H1 (cell line): ENCODE measurements around the gene PLEKHM3. TPM values are rescaled to one million over a fixed set of nuclear protein-coding genes. Genes with fewer than 3 reads are reported as not detected.

Source experiments
- CTCF ChIA-PET: fragments of 300-600 bp; sonication (Branson Sonifier 250); formaldehyde crosslinking; loops from one replicate; lab custom pipeline; 2021; ENCODE audit not compliant: partially characterized antibody; lab: Charles Lee
- POLR2A ChIA-PET: fragments of 300-600 bp; sonication (Branson Sonifier 250); formaldehyde crosslinking; loops from one replicate; lab custom pipeline; 2021; ENCODE audit warnings: inconsistent platforms; ENCODE audit not compliant: partially characterized antibody; lab: Charles Lee
- DNase-seq, 2 experiments: peaks; one replicate each; pipeline versions ENCODE4 v3.0.0 to v3.0.0-alpha.2; 2010 to 2022; ENCODE audit warnings: low spot score in 2 of 2, low read depth in 1 of 2, mixed read lengths in 1 of 2
- FAIRE-seq: peaks from 2 replicates; lab custom pipeline; 2011; peaks lifted over from hg19 to GRCh38; lab: Jason Lieb, UNC
- H2AFZ ChIP-seq: 2 replicates; pipeline ENCODE4 v1.8.1; 2012; ENCODE audit warnings: low read length, inconsistent platforms
- H2AK5ac ChIP-seq: 2 replicates; pipeline ENCODE4 v1.6.1; 2013; ENCODE audit warnings: low read depth, low read length
- H2BK120ac ChIP-seq: replicated peaks from 2 replicates; pipeline ENCODE3; 2013; ENCODE audit warnings: low read depth, low read length, inconsistent platforms
- H2BK12ac ChIP-seq: 2 replicates; pipeline ENCODE4 v1.6.1; 2013; ENCODE audit warnings: low read depth, low read length
- H2BK15ac ChIP-seq: 2 replicates; pipeline ENCODE4 v1.6.1; 2013; ENCODE audit warnings: low read length
- H2BK20ac ChIP-seq: 2 replicates; pipeline ENCODE4 v1.6.1; 2013; ENCODE audit warnings: low read length
- H2BK5ac ChIP-seq: 2 replicates; pipeline ENCODE4 v1.6.1; 2013; ENCODE audit warnings: low read depth, low read length
- H3K14ac ChIP-seq: 2 replicates; pipeline ENCODE4 v1.6.1; 2013; ENCODE audit warnings: inconsistent platforms; ENCODE audit not compliant: insufficient read length
- H3K18ac ChIP-seq: 2 replicates; pipeline ENCODE4 v1.6.1; 2013; ENCODE audit warnings: low read length; ENCODE audit errors: extremely low read depth
- H3K23ac ChIP-seq: 2 replicates; pipeline ENCODE4 v1.6.1; 2013; ENCODE audit warnings: inconsistent platforms; ENCODE audit not compliant: insufficient read length
- H3K23me2 ChIP-seq: 2 replicates; pipeline ENCODE4 v1.6.1; 2013; ENCODE audit warnings: low read depth, low read length
- H3K27ac ChIP-seq: 2 replicates; pipeline ENCODE4 v1.6.1; 2011; ENCODE audit warnings: low read depth, low read length, inconsistent platforms
- H3K27me3 ChIP-seq, 4 experiments: replicated peaks in 1 of 4; 1 replicate in 1 of 4; 2 replicates in 3 of 4; pipeline versions ENCODE4 v1.6.1 to v1.8.1; 2011 to 2013; ENCODE audit warnings: low read length in 3 of 4, mild to moderate bottlenecking in 3 of 4, inconsistent platforms in 2 of 4, mixed read lengths in 2 of 4, moderate library complexity in 1 of 4; ENCODE audit not compliant: control insufficient read depth in 3 of 4, insufficient read depth in 3 of 4; ENCODE audit errors: extremely low read depth in 1 of 4
- H3K36me3 ChIP-seq, 4 experiments: 2 replicates each; pipeline versions ENCODE4 v1.6.1 to v1.8.1; 2011 to 2013; ENCODE audit warnings: mild to moderate bottlenecking in 4 of 4, low read length in 3 of 4, moderate library complexity in 2 of 4, control low read depth in 1 of 4, inconsistent platforms in 1 of 4; ENCODE audit not compliant: insufficient read depth in 4 of 4, control insufficient read depth in 2 of 4
- H3K4ac ChIP-seq: replicated peaks from 2 replicates; pipeline ENCODE3; 2013; ENCODE audit warnings: low read length, low read depth, mixed read lengths, inconsistent platforms; ENCODE audit not compliant: insufficient read length
- H3K4me1 ChIP-seq, 4 experiments: replicated peaks in 1 of 4; 1 replicate in 1 of 4; 2 replicates in 3 of 4; pipeline versions ENCODE4 v1.6.1 to v1.8.1; 2011 to 2013; ENCODE audit warnings: low read length in 3 of 4, inconsistent platforms in 2 of 4, mixed read lengths in 1 of 4; ENCODE audit not compliant: insufficient read depth in 4 of 4, control insufficient read depth in 3 of 4
- H3K4me2 ChIP-seq, 2 experiments: 2 replicates each; pipeline versions ENCODE4 v1.6.1 to v1.8.1; 2011 to 2013; ENCODE audit warnings: low read depth in 2 of 2, low read length in 2 of 2, control low read depth in 1 of 2, inconsistent platforms in 1 of 2, mild to moderate bottlenecking in 1 of 2; ENCODE audit not compliant: insufficient read depth in 1 of 2
- H3K4me3 ChIP-seq, 4 experiments: fragments of 200-600, 300-600 bp in 1 of 4; sonication (generic), shearing (Covaris generic), sonication (Bioruptor Twin) in 1 of 4; 2 replicates each; pipeline versions ENCODE4 v1.5.1 to v1.8.1; 2011 to 2016; ENCODE audit warnings: low read length in 4 of 4, low read depth in 3 of 4, control low read depth in 2 of 4, inconsistent platforms in 2 of 4, mild to moderate bottlenecking in 2 of 4, mixed read lengths in 1 of 4, moderate library complexity in 1 of 4; ENCODE audit not compliant: insufficient read depth in 2 of 4; ENCODE audit errors: extremely low read depth in 1 of 4
- H3K56ac ChIP-seq: replicated peaks from 2 replicates; pipeline ENCODE3; 2013; ENCODE audit warnings: low read depth, mild to moderate bottlenecking, mixed read lengths, low read length, inconsistent platforms; ENCODE audit not compliant: insufficient read length
- H3K79me1 ChIP-seq: 2 replicates; pipeline ENCODE4 v1.6.1; 2013; ENCODE audit warnings: low read depth, low read length, control low read depth
- H3K79me2 ChIP-seq, 2 experiments: 2 replicates each; pipeline versions ENCODE4 v1.6.1 to v1.8.1; 2012 to 2013; ENCODE audit warnings: low read length in 2 of 2, mild to moderate bottlenecking in 2 of 2, inconsistent platforms in 1 of 2; ENCODE audit not compliant: insufficient read depth in 2 of 2, control insufficient read depth in 1 of 2
- H3K9ac ChIP-seq, 4 experiments: replicated peaks in 1 of 4; 1 replicate in 1 of 4; 2 replicates in 3 of 4; pipeline versions ENCODE4 v1.6.1 to v1.8.1; 2011 to 2013; ENCODE audit warnings: low read depth in 3 of 4, low read length in 3 of 4, control low read depth in 2 of 4, mild to moderate bottlenecking in 2 of 4, moderate library complexity in 2 of 4, inconsistent platforms in 1 of 4; ENCODE audit errors: extremely low read depth in 1 of 4
- H3K9me3 ChIP-seq, 2 experiments: 2 replicates each; pipeline versions ENCODE4 v1.6.1 to v1.8.1; 2012 to 2013; ENCODE audit warnings: mild to moderate bottlenecking in 2 of 2, moderate library complexity in 2 of 2, control low read depth in 1 of 2, inconsistent platforms in 1 of 2, low read depth in 1 of 2, low read length in 1 of 2, mixed read lengths in 1 of 2; ENCODE audit not compliant: insufficient read depth in 2 of 2
- H4K20me1 ChIP-seq, 2 experiments: replicated peaks in 1 of 2; 2 replicates each; pipeline versions ENCODE3 to v1.8.1; 2011 to 2013; ENCODE audit warnings: inconsistent platforms in 2 of 2, low read length in 2 of 2, mild to moderate bottlenecking in 1 of 2; ENCODE audit not compliant: insufficient read depth in 2 of 2, control insufficient read depth in 1 of 2
- H4K5ac ChIP-seq: 2 replicates; pipeline ENCODE4 v1.6.1; 2013; ENCODE audit warnings: low read length, low read depth, mixed read lengths, inconsistent platforms; ENCODE audit not compliant: insufficient read length
- H4K8ac ChIP-seq: 2 replicates; pipeline ENCODE4 v1.8.0; 2013; ENCODE audit warnings: mild to moderate bottlenecking, moderate library complexity, low read length, inconsistent platforms; ENCODE audit not compliant: insufficient read depth; ENCODE audit errors: extremely low read depth
- H4K91ac ChIP-seq: replicated peaks from 2 replicates; pipeline ENCODE3; 2013; ENCODE audit warnings: low read length, mixed read lengths, inconsistent platforms; ENCODE audit not compliant: insufficient read length
- SAP30 ChIP-seq: fragments of 300-600 bp; sonication (generic); IDR thresholded peaks from 2 replicates; pipeline ENCODE4 v1.7.1; 2012; ENCODE audit warnings: low read length, moderate library complexity, mild to moderate bottlenecking, inconsistent platforms; ENCODE audit not compliant: insufficient read depth, insufficient replicate concordance
- WGBS, 2 experiments: shearing (Covaris generic) in 1 of 2; methylation state at CpG; one replicate each; pipeline versions ENCODE4 v1.1.6 to v1.1.7; 2013 to 2015; ENCODE audit warnings: low lambda C conversion rate in 2 of 2, mixed read lengths in 2 of 2, inconsistent platforms in 1 of 2, low coverage in 1 of 2, missing lambda C conversion rate in 1 of 2; ENCODE audit not compliant: insufficient replicate concordance in 2 of 2, insufficient coverage in 1 of 2, insufficient read length in 1 of 2; ENCODE audit errors: extremely low coverage in 1 of 2, missing lambda C conversion rate in 1 of 2; 5-methylcytosine and 5-hydroxymethylcytosine counted together
- polyA plus RNA-seq, 7 experiments: library from polyadenylated mRNA; depleted of rRNA in 3 of 7; stranded (reverse) in 5 of 7; unstranded in 2 of 7; fragments of >200 nt in 5 of 7; fragments of 200-250 nt in 2 of 7; gene quantifications; 1 replicate in 5 of 7; 2 replicates in 1 of 7; 4 replicates in 1 of 7; pipeline versions ENCODE4 v1.2.1 to v1.2.3, GENCODE V29; 2011 to 2013; ENCODE audit warnings: missing spikeins in 2 of 7, mixed read lengths in 2 of 7
- total RNA-seq: library from RNA; stranded (reverse); fragmentation: NEBNext Ultra II Directional; extraction: Animal tissue kit (Norgen Biotek cat#: 25700); gene quantifications from 2 replicates; pipeline ENCODE4 v1.2.1, GENCODE V29; 2021

The PLEKHM3 gene
- total and polyA plus RNA-seq, 2 of the 8 experiments (the other 6 are each of a cell fraction or from before 2014, with no cell fraction given): 2.3 to 5.8 TPM

DNA sequence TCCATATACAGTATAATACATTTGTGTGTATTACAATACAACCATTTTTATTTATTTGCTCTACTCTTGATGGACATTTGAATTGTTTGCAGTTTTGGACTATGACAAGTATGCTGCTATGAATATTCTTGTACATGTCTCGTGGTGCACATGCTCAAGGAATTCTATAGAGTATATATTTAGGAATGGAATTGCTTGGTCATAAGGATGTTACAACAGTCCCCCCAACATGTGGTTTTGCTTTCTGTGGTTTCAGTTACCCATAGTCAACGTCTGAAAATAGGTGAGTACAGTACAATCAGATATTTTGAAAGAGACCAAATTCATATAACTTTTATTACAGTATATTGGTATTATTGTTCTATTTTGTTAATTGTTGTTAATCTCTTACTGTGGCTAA, 24.1 kb upstream of the PLEKHM3 start:
- no peaks in the 10 kb centered on the region for H3K9me3 ChIP-seq
- H3K36me3 ChIP-seq: no peaks in the 10 kb centered on the region
- DNase-seq (no peak), FAIRE-seq (no peak)
- no peak overlapping the region for H2BK20ac ChIP-seq
- H3K79me2 ChIP-seq: no peaks in the 10 kb centered on the region
- 91% methylated on average over 2 of the region's 2 CpGs; no CpG with 5 or more reads in 1 of the 2 experiments for WGBS, 2 experiments
- H2AK5ac ChIP-seq: no peak overlapping the region
- no peak overlapping the region for H4K91ac ChIP-seq
- H3K56ac ChIP-seq: no peak overlapping the region
- no peaks in the 10 kb centered on the region for H4K20me1 ChIP-seq
- H2BK12ac ChIP-seq: no peak overlapping the region
- no peak overlapping the region for H3K4me2 ChIP-seq
- H3K23me2 ChIP-seq: no peaks in the 10 kb centered on the region
- CTCF ChIA-PET: interaction anchor here (1.9 kb wide), 1 partner anchor 9 kb away, joined by 8 read pairs; no protein-coding TSS in a partner anchor
- H3K79me1 ChIP-seq: no peaks in the 10 kb centered on the region
- POLR2A ChIA-PET: no interaction called here
- H4K5ac ChIP-seq: no peak overlapping the region
- H2BK5ac ChIP-seq: no peak overlapping the region
- H3K4me3 ChIP-seq: no peak overlapping the region
- no peak overlapping the region for H2BK15ac ChIP-seq
- H3K4me1 ChIP-seq: no peaks in the 10 kb centered on the region
- no peak overlapping the region for H2BK120ac ChIP-seq
- no peak overlapping the region for H4K8ac ChIP-seq
- H3K23ac ChIP-seq: no peak overlapping the region
- no peak overlapping the region for H3K27ac ChIP-seq
- H3K9ac ChIP-seq: no peak overlapping the region
- no peaks in the 10 kb centered on the region for H3K27me3 ChIP-seq
- no peak for TF ChIP-seq SAP30
- TF ChIP-seq, all 59 proteins: peak for 0
- Histone ChIP-seq H3K18ac (no peak overlapping the region), H3K4ac (no peak overlapping the region), H3K14ac (no peak overlapping the region), H2AFZ (no peak overlapping the region)
